ENCODE measurements around the gene SYT13.
"Not testable (repeated sequence)": the region's sequence is repeated elsewhere in the genome, so short reads cannot be mapped to it uniquely, and the experiment has no call there.

The SYT13 gene

DNA sequence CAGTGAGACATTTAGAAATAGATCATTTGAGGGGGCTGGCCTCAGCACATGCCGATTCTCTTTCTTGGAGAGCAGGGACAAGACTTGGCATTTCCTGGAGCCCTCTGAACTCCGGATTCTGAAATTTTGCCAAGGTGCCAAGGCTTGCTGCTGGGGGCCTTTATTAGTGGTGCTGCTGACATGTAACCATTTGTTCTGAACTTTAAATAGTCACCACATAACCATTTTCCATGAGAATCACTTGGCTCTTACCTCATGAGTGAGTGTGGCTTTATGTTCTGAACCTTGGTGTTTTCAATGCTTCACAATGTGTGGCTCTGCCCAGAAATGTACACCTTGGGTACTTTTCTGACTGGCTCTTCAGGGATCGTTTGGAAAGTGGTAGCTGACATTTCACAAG is 33.3 kb downstream of the SYT13 start:
- Histone ChIP-seq H3K36me3 (no peaks in the 10 kb centered on the region), H3K4me1 (ENCODE audit: control insufficient read depth in 1 of 2, insufficient read depth in 1 of 2, low read depth in 1 of 2, low read length in 1 of 2) (no peaks in the 10 kb centered on the region), H3K27ac (no peak overlapping the region), H3K27me3 (peaks cover 12% of the 10 kb centered on the region), H3K9me3 (no peaks in the 10 kb centered on the region), H3K4me3 (ENCODE audit: low read depth in 1 of 2, low read length in 1 of 2) (no peak overlapping the region)
- TF ChIP-seq CTCF (IDR thresholded peaks at IDR 0.05) = no peak

- Histone ChIP-seq H3K4me3 (ENCODE audit: low read depth in 1 of 2, low read length in 1 of 2) (no peak overlapping the region), H3K27ac (no peak overlapping the region), H3K27me3 (peaks cover 12% of the 10 kb centered on the region), H3K4me1 (ENCODE audit: control insufficient read depth in 1 of 2, insufficient read depth in 1 of 2, low read depth in 1 of 2, low read length in 1 of 2) (no peaks in the 10 kb centered on the region), H3K36me3 (no peaks in the 10 kb centered on the region), H3K9me3 (no peaks in the 10 kb centered on the region)
- TF ChIP-seq CTCF (IDR thresholded peaks at IDR 0.05) = no peak
Measured at GRCh38 chr11:45252134-45252856, 33.8 kb downstream of the SYT13 start.

GRCh38 chr11:45250035-45250718 is 36.0 kb downstream of the SYT13 start:
- Histone ChIP-seq H3K27ac (no peak overlapping the region), H3K9me3 (no peaks in the 10 kb centered on the region), H3K36me3 (no peaks in the 10 kb centered on the region), H3K4me1 (ENCODE audit: control insufficient read depth in 1 of 2, insufficient read depth in 1 of 2, low read depth in 1 of 2, low read length in 1 of 2) (no peaks in the 10 kb centered on the region), H3K4me3 (ENCODE audit: low read depth in 1 of 2, low read length in 1 of 2) (no peak overlapping the region), H3K27me3 (peaks cover 7% of the 10 kb centered on the region)
- TF ChIP-seq CTCF (IDR thresholded peaks at IDR 0.05) = no peak

- H3K27me3 ChIP-seq; H3K36me3 ChIP-seq; H3K4me3 ChIP-seq (ENCODE audit: low read depth in 1 of 2, low read length in 1 of 2); H3K9me3 ChIP-seq; H3K27ac ChIP-seq; H3K4me1 ChIP-seq (ENCODE audit: control insufficient read depth in 1 of 2, insufficient read depth in 1 of 2, low read depth in 1 of 2, low read length in 1 of 2): not testable (repeated sequence)
Measured at GRCh38 chr11:45249372-45249771, 36.8 kb downstream of the SYT13 start.

GRCh38 chr11:45248501-45249011 is 37.6 kb downstream of the SYT13 start:
- Histone ChIP-seq H3K27me3 (peaks cover 7% of the 10 kb centered on the region), H3K4me1 (ENCODE audit: control insufficient read depth in 1 of 2, insufficient read depth in 1 of 2, low read depth in 1 of 2, low read length in 1 of 2) (no peaks in the 10 kb centered on the region), H3K36me3 (no peaks in the 10 kb centered on the region), H3K27ac (no peak overlapping the region), H3K4me3 (ENCODE audit: low read depth in 1 of 2, low read length in 1 of 2) (no peak overlapping the region), H3K9me3 (no peaks in the 10 kb centered on the region)
- TF ChIP-seq CTCF (IDR thresholded peaks at IDR 0.05) = no peak

DNA sequence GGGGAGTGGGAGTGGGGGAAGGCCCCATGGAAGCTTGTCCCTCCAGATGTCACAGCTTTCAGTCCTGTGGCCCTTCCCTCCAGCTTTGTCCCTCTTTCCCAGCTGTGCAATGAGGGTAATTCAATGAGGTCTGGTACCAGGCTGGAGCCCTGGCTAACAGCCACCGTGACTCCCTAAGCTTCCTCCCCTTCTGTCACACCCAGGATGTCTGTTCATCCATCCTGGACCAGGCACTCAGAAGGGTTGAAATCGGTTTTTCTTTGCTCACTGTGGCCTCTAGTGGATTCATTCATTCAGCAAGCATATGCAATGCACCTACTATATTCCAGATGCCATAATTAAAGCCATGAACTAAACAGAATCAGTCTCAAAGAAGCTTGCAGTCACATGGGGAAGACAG is 38.7 kb downstream of the SYT13 start:
- TF ChIP-seq CTCF (IDR thresholded peaks at IDR 0.05) = no peak
- H3K4me1 ChIP-seq (ENCODE audit: control insufficient read depth in 1 of 2, insufficient read depth in 1 of 2, low read depth in 1 of 2, low read length in 1 of 2) = no peaks in the 10 kb centered on the region
- H3K4me3 ChIP-seq (ENCODE audit: low read depth in 1 of 2, low read length in 1 of 2) = no peak overlapping the region
- peaks cover 7% of the 10 kb centered on the region for H3K27me3 ChIP-seq
- H3K9me3 ChIP-seq = no peaks in the 10 kb centered on the region
- H3K36me3 ChIP-seq = no peaks in the 10 kb centered on the region
- no peak overlapping the region for H3K27ac ChIP-seq
